Heart left ventricle (tissue), 13 donors: ENCODE measurements around the gene HS3ST3B1.

Experiments
- CTCF ChIP-seq, 12 donors: fragments of 200-600 bp; sonication (generic) in 4 of 12; IDR thresholded peaks; one replicate each; pipeline versions ENCODE4 v1.5.0 to v1.8.0; 2018 to 2022; ENCODE audit warnings: antibody characterized with exemption in 12 of 12, mild to moderate bottlenecking in 5 of 12
- POLR2A ChIP-seq, 2 donors: fragments of 450-650 bp; IDR thresholded peaks; one replicate each; pipeline ENCODE4 v1.6.1; 2017; ENCODE audit warnings: antibody characterized with exemption in 2 of 2, mild to moderate bottlenecking in 2 of 2, moderate library complexity in 2 of 2
- donor health status: ischemic (EF 13 %, LVEDD 7.1; RV severe dilation, severe dysfunction).
- donor health status: DM: no; HTN: yes; CAD: no.
- donor health status: DM: no; HTN: no; CAD: no.
- donor health status: ischemic (EF 25% LVEDD 6.9; RV normal size, moderate dysfunction).
- donor health status: ischemic (EF 25% LVEDD 5.7; RV mildly dilated, moderate dysfunction).
- donor health status: ischemic (EF 35%, LVEDD 5.7; RV mildly dilated, moderate dysfunction).
- donor health status: nonischemic (EF 11% LVEDD 7.7; RV severe dilation, severe dysfunction).
- donor health status: DM: yes; HTN: yes; CAD: no.
- donor health status: PGD.
- donor health status: ischemic (EF 29% LVEDD 5.4; RV normal size, mild dysfunction).
- donor health status: nonischemic (EF 23%, LVEDD 6.1; RV moderate dilation, normal function).

GRCh38 chr17:14389681-14390080, 88.8 kb downstream of the HS3ST3B1 start:
- TF ChIP-seq POLR2A (IDR thresholded peaks at IDR 0.05): no peak
- no peak for TF ChIP-seq CTCF (IDR thresholded peaks at IDR 0.05)
